MG63 (cell line): ENCODE measurements around the gene LRP10. TPM values are rescaled to one million over a fixed set of nuclear protein-coding genes. Genes with fewer than 3 reads are reported as not detected.
"Not testable (repeated sequence)": the region's sequence is repeated elsewhere in the genome, so short reads cannot be mapped to it uniquely, and the experiment has no call there.

ENCODE experiments used
- DNase-seq: peaks from one replicate; pipeline ENCODE4 v3.0.0-alpha.2; 2020
- H3K27me3 ChIP-seq: fragments of 250-450 bp; sonication (Bioruptor Pico); 2 replicates; pipeline ENCODE4 v1.5.1; 2020; ENCODE audit warnings: mild to moderate bottlenecking, moderate library complexity
- H3K36me3 ChIP-seq: fragments of 250-450 bp; sonication (Bioruptor Pico); 2 replicates; pipeline ENCODE4 v1.5.1; 2020; ENCODE audit warnings: mild to moderate bottlenecking, moderate library complexity
- H3K4me3 ChIP-seq: fragments of 250-450 bp; sonication (Bioruptor Pico); 2 replicates; pipeline ENCODE4 v1.5.1; 2020; ENCODE audit warnings: mild to moderate bottlenecking, moderate library complexity
- H3K9me3 ChIP-seq: fragments of 250-450 bp; sonication (Bioruptor Pico); 2 replicates; pipeline ENCODE4 v1.5.1; 2020; ENCODE audit warnings: mild to moderate bottlenecking, moderate library complexity
- total RNA-seq: library from RNA; depleted of rRNA; stranded (reverse); fragments of >200 nt; shearing (Covaris generic); gene quantifications from 2 replicates; pipeline ENCODE4 v1.2.3, GENCODE V29; 2014; ENCODE audit warnings: low replicate concordance

The LRP10 gene
- total RNA-seq, 1 experiment from 2014 or later = 21.9 TPM

- DNase-seq, H3K36me3 ChIP-seq, H3K4me3 ChIP-seq, H3K27me3 ChIP-seq, H3K9me3 ChIP-seq: not testable (repeated sequence)
Observed at GRCh38 chr14:22852178-22852577, 19.4 kb upstream of the LRP10 start.

- H3K9me3 ChIP-seq = no peaks in the 10 kb centered on the region
- H3K27me3 ChIP-seq = no peaks in the 10 kb centered on the region
- no peak overlapping the region for H3K4me3 ChIP-seq
- no peak for DNase-seq
- no peaks in the 10 kb centered on the region for H3K36me3 ChIP-seq
Observed at GRCh38 chr14:22852599-22852939, 19.0 kb upstream of the LRP10 start.

- Histone ChIP-seq H3K4me3 (peak overlapping the region; percentile 28; the same call in 1 of the 2 replicates), H3K27me3 (no peaks in the 10 kb centered on the region), H3K36me3 (no peaks in the 10 kb centered on the region), H3K9me3 (no peaks in the 10 kb centered on the region)
- DNase-seq = peak; percentile 75
Observed at GRCh38 chr14:22852940-22853767, 18.4 kb upstream of the LRP10 start.

- not testable (repeated sequence) for DNase-seq, H3K4me3 ChIP-seq, H3K27me3 ChIP-seq, H3K36me3 ChIP-seq, H3K9me3 ChIP-seq
Observed at GRCh38 chr14:22854296-22854695, 17.2 kb upstream of the LRP10 start.

GRCh38 chr14:22854963-22855724, 16.4 kb upstream of the LRP10 start:
- H3K27me3 ChIP-seq = no peaks in the 10 kb centered on the region
- no peak overlapping the region for H3K4me3 ChIP-seq
- no peaks in the 10 kb centered on the region for H3K9me3 ChIP-seq
- DNase-seq = no peak
- H3K36me3 ChIP-seq = no peaks in the 10 kb centered on the region

GRCh38 chr14:22856428-22856827, 15.1 kb upstream of the LRP10 start:
- Histone ChIP-seq H3K9me3 (no peaks in the 10 kb centered on the region), H3K27me3 (no peaks in the 10 kb centered on the region), H3K36me3 (no peaks in the 10 kb centered on the region), H3K4me3 (no peak overlapping the region)
- no peak for DNase-seq

- DNase-seq, H3K4me3 ChIP-seq, H3K9me3 ChIP-seq, H3K36me3 ChIP-seq, H3K27me3 ChIP-seq: not testable (repeated sequence)
Observed at GRCh38 chr14:22860377-22860776, 11.2 kb upstream of the LRP10 start.

- Histone ChIP-seq H3K27me3 (no peaks in the 10 kb centered on the region), H3K36me3 (no peaks in the 10 kb centered on the region), H3K9me3 (no peaks in the 10 kb centered on the region), H3K4me3 (no peak overlapping the region)
- no peak for DNase-seq
Observed at GRCh38 chr14:22861651-22862050, 9.9 kb upstream of the LRP10 start.

GRCh38 chr14:22864979-22865378, 6.6 kb upstream of the LRP10 start:
- H3K27me3 ChIP-seq = no peaks in the 10 kb centered on the region
- no peaks in the 10 kb centered on the region for H3K9me3 ChIP-seq
- no peak overlapping the region for H3K4me3 ChIP-seq
- H3K36me3 ChIP-seq = no peaks in the 10 kb centered on the region
- DNase-seq = no peak

GRCh38 chr14:22865424-22866405, 5.8 kb upstream of the LRP10 start:
- Histone ChIP-seq H3K27me3 (no peaks in the 10 kb centered on the region), H3K36me3 (no peaks in the 10 kb centered on the region), H3K9me3 (no peaks in the 10 kb centered on the region), H3K4me3 (no peak overlapping the region)
- peak; percentile 46 for DNase-seq

- Histone ChIP-seq H3K27me3 (no peaks in the 10 kb centered on the region), H3K9me3 (no peaks in the 10 kb centered on the region), H3K4me3 (no peak overlapping the region), H3K36me3 (no peaks in the 10 kb centered on the region)
- no peak for DNase-seq
Observed at GRCh38 chr14:22866874-22867273, 4.7 kb upstream of the LRP10 start.

GRCh38 chr14:22870811-22871223, 723 bp upstream of the LRP10 start:
- Histone ChIP-seq H3K9me3 (no peaks in the 10 kb centered on the region), H3K27me3 (no peaks in the 10 kb centered on the region), H3K4me3 (peak overlapping the region; percentile 81), H3K36me3 (peaks cover 16% of the 10 kb centered on the region)
- DNase-seq = no peak

GRCh38 chr14:22872033-22872832, 693 bp downstream of the LRP10 start:
- Histone ChIP-seq H3K27me3 (no peaks in the 10 kb centered on the region), H3K9me3 (no peaks in the 10 kb centered on the region), H3K4me3 (peak overlapping the region; percentile 81), H3K36me3 (peaks cover 16% of the 10 kb centered on the region)
- DNase-seq = peak; percentile 68

- no peak for DNase-seq
- H3K9me3 ChIP-seq = no peaks in the 10 kb centered on the region
- peak overlapping the region; percentile 81 for H3K4me3 ChIP-seq
- H3K36me3 ChIP-seq = peaks cover 16% of the 10 kb centered on the region
- H3K27me3 ChIP-seq = no peaks in the 10 kb centered on the region
Observed at GRCh38 chr14:22872833-22873520, 1.4 kb downstream of the LRP10 start.

GRCh38 chr14:22875003-22875747, 3.6 kb downstream of the LRP10 start:
- Histone ChIP-seq H3K4me3 (no peak overlapping the region), H3K9me3 (no peaks in the 10 kb centered on the region), H3K36me3 (peaks cover 16% of the 10 kb centered on the region), H3K27me3 (no peaks in the 10 kb centered on the region)
- DNase-seq = no peak
